Coronary artery (tissue), 2 donors: ENCODE measurements around the gene TOM1L2.
A peak's percentile ranks its signal among the peaks of the same experiment; 100 is the strongest.

ENCODE experiments used
- DNase-seq: peaks from one replicate; pipeline ENCODE4 v3.0.0-alpha.2; 2017; ENCODE audit warnings: low spot score
- H3K27ac ChIP-seq, 2 donors: fragments of 200-600 bp; sonication (generic); one replicate each; pipeline ENCODE4 v1.5.1; 2016 to 2019
- H3K4me3 ChIP-seq: fragments of 200-600 bp; sonication (generic); 2 replicates; pipeline ENCODE4 v1.5.1; 2016; ENCODE audit warnings: mild to moderate bottlenecking, moderate library complexity
- CTCF ChIP-seq: fragments of 200-600 bp; sonication (generic); IDR thresholded peaks from one replicate; pipeline ENCODE4 v1.5.1; 2019; ENCODE audit warnings: antibody characterized with exemption

TOM1L2 gene

GRCh38 chr17:17971431-17972125, 622 bp downstream of the TOM1L2 start:
- Histone ChIP-seq H3K27ac (peak overlapping the region; percentile 83 to 99), H3K4me3 (peak overlapping the region; percentile 95)
- no peak for TF ChIP-seq CTCF
- no peak for DNase-seq

DNA sequence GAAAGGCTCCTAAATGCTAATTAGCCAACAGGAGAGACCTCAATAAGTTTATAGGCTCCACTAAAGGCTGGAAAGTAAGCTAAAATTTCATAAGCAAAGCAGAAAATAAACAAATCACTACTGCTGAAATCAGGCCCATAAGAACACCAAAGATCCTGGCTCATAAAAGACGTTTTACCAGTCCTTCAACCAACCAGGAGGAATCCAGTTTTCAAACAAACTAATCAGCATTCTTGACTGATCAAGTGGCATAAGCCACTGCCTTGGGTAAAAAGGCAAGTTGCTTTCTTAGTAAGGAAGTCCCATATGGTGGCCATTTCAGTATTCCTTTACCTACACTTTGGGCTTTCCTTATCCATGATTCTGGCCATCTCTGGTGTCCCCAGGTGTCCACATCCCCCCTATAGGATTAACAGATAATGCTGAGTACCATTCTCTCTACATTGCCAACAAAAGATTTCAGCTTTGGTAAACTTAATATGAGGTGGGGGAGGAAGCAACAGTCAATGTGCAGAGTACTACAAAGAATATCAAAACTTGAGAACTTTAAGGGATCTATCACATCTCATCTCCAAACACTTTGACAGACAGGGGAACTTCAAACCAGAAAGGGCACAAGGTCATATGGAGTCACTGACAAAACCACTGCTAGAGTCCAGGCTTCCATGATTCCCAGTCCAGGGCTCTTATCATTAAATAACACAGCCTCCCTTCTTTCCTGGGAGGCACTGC, 1.3 kb downstream of the TOM1L2 start:
- no peak for TF ChIP-seq CTCF
- Histone ChIP-seq H3K27ac (peak overlapping the region; percentile 83 to 99), H3K4me3 (peak overlapping the region; percentile 95)
- no peak for DNase-seq

DNA sequence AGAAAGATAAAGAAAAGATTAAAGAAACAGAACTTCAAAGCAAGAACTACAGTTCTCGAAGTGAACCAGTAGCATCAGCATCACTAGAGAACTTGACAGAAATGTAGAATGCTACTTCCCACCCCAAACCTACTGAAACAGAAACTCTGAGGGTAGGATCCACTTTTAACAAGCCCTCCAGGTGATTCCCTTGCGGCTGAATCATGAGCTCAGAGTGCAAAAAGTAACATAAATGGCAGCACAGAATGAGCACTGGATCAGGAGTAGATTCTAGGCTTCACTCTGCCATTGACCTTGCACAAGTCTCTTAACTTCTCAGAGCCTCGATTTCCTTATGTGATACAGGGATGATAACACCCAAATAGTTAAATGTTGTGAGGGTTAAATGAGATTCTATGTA, 5.8 kb downstream of the TOM1L2 start:
- TF ChIP-seq CTCF = no peak
- Histone ChIP-seq H3K4me3 (no peak overlapping the region), H3K27ac (no peak overlapping the region)
- DNase-seq = no peak

GRCh38 chr17:17965152-17965721, 7.0 kb downstream of the TOM1L2 start:
- Histone ChIP-seq H3K27ac (no peak overlapping the region), H3K4me3 (no peak overlapping the region)
- no peak for TF ChIP-seq CTCF
- no peak for DNase-seq

- DNase-seq = no peak
- Histone ChIP-seq H3K4me3 (no peak overlapping the region), H3K27ac (no peak overlapping the region)
- TF ChIP-seq CTCF = no peak
Observed at GRCh38 chr17:17964710-17965109, 7.5 kb downstream of the TOM1L2 start.

- no peak overlapping the region for H3K4me3 ChIP-seq
- no peak for DNase-seq
- H3K27ac ChIP-seq = no peak overlapping the region
- no peak for TF ChIP-seq CTCF
Observed at GRCh38 chr17:17963694-17964436, 8.3 kb downstream of the TOM1L2 start.
